GM12878 (cell line): ENCODE results near the gene POU6F2. TPM values are rescaled to one million over a fixed set of nuclear protein-coding genes. Genes with fewer than 3 reads are reported as not detected.

Source experiments
- ATAC-seq: fragments of 200-7000 bp; cut with Tn5 transposase; 3 replicates; pipeline ENCODE4 v1.9.1; 2020; ENCODE audit warnings: mild to moderate bottlenecking, moderate library complexity
- BruUV-seq: library from RNA; stranded (reverse); fragments of 400-500 nt; replicated peaks from 2 replicates; lab custom pipeline; 2021; lab: Mats Ljungman, UMichigan
- CTCF ChIA-PET: fragments of 300-600 bp; sonication (Branson Sonifier 250); formaldehyde crosslinking; extraction: SDS; loops from one replicate; lab custom pipeline; 2021; ENCODE audit warnings: inconsistent platforms; lab: Yijun Ruan, JAX
- POLR2A ChIA-PET: fragments of 350-600 bp; formaldehyde crosslinking; extraction: SDS; loops from one replicate; lab custom pipeline; 2021; ENCODE audit warnings: inconsistent platforms; lab: Charles Lee
- RAD21 ChIA-PET: fragments of 300-600 bp; sonication (Branson Sonifier 250); formaldehyde crosslinking; loops from one replicate; lab custom pipeline; 2023; ENCODE audit warnings: antibody characterized with exemption; ENCODE audit not compliant: unreplicated experiment; lab: Charles Lee
- SMC1A ChIA-PET: fragments of 300-600 bp; sonication (Branson Sonifier 250); formaldehyde crosslinking; loops from one replicate; lab custom pipeline; 2023; ENCODE audit not compliant: unreplicated experiment, uncharacterized antibody; lab: Charles Lee
- DNase-seq: peaks from one replicate; pipeline ENCODE4 v3.0.0-alpha.2; 2011; ENCODE audit warnings: low read depth, low spot score
- FAIRE-seq: peaks from 3 replicates; lab custom pipeline; 2011; peaks lifted over from hg19 to GRCh38; lab: Jason Lieb, UNC
- H2AFZ ChIP-seq: 2 replicates; pipeline ENCODE4 v1.6.0; 2011; ENCODE audit warnings: low read depth, low read length, control low read depth; ENCODE audit not compliant: control insufficient read depth
- H3K27ac ChIP-seq: 2 replicates; pipeline ENCODE4 v1.5.1; 2011; ENCODE audit warnings: control low read depth; ENCODE audit not compliant: control insufficient read depth, insufficient read depth
- H3K27me3 ChIP-seq, 2 experiments: replicated peaks in 1 of 2; 2 replicates each; pipeline versions ENCODE4 v1.6.0 to v1.6.1; 2011; ENCODE audit warnings: low read length in 1 of 2; ENCODE audit not compliant: control insufficient read depth in 2 of 2, insufficient read depth in 2 of 2
- H3K36me3 ChIP-seq, 2 experiments: 2 replicates each; pipeline ENCODE4 v1.5.1; 2011; ENCODE audit warnings: low read length in 1 of 2; ENCODE audit not compliant: control insufficient read depth in 2 of 2, insufficient read depth in 2 of 2
- H3K4me1 ChIP-seq: 2 replicates; pipeline ENCODE4 v1.6.1; 2011; ENCODE audit warnings: mild to moderate bottlenecking, low read length, moderate library complexity, mixed read lengths; ENCODE audit not compliant: control insufficient read depth, insufficient read depth
- H3K4me2 ChIP-seq: 2 replicates; pipeline ENCODE4 v1.6.0; 2011; ENCODE audit warnings: control low read depth; ENCODE audit not compliant: control insufficient read depth, insufficient read depth
- H3K4me3 ChIP-seq: fragments of 200-600 bp; sonication (generic); 2 replicates; pipeline ENCODE4 v1.5.1; 2016
- H3K79me2 ChIP-seq: 2 replicates; pipeline ENCODE4 v1.6.0; 2011; ENCODE audit warnings: low read length; ENCODE audit not compliant: control insufficient read depth, insufficient read depth
- H3K9ac ChIP-seq: 2 replicates; pipeline ENCODE4 v1.8.0; 2011; ENCODE audit warnings: low read length, control low read depth, mixed read lengths; ENCODE audit not compliant: control insufficient read depth, insufficient read depth
- H3K9me3 ChIP-seq: replicated peaks from 3 replicates; pipeline ENCODE4 v1.5.1; 2011; ENCODE audit warnings: mild to moderate bottlenecking, low read length; ENCODE audit not compliant: control insufficient read depth, insufficient read depth
- H4K20me1 ChIP-seq: 2 replicates; pipeline ENCODE4 v1.6.0; 2011; ENCODE audit not compliant: control insufficient read depth, insufficient read depth
- CHD1 ChIP-seq: IDR thresholded peaks from 2 replicates; pipeline ENCODE4 v1.6.1; 2012; ENCODE audit warnings: low read depth, low read length, improper control_type of control experiment
- GATAD2B ChIP-seq: fragments of 450-650 bp; conservative IDR thresholded peaks from 2 replicates; pipeline ENCODE4 v1.6.1; 2017; ENCODE audit warnings: low read depth, mild to moderate bottlenecking, moderate library complexity
- IRF4 ChIP-seq: IDR thresholded peaks from 2 replicates; pipeline ENCODE4 v1.6.1; 2011; ENCODE audit warnings: low read depth, low read length
- MXI1 ChIP-seq: fragments of 150-350 bp; IDR thresholded peaks from 2 replicates; pipeline ENCODE4 v1.6.1; 2011; ENCODE audit warnings: low read depth, mild to moderate bottlenecking, inconsistent platforms, low read length, improper control_type of control experiment
- NFXL1 ChIP-seq: fragments of 450-650 bp; IDR thresholded peaks from 2 replicates; pipeline ENCODE4 v1.6.1; 2017; ENCODE audit warnings: antibody characterized with exemption, mild to moderate bottlenecking, borderline replicate concordance
- POU2F2 ChIP-seq: IDR thresholded peaks from 3 replicates; pipeline ENCODE4 v1.6.1; 2011; ENCODE audit warnings: low read depth, mild to moderate bottlenecking, low read length, borderline replicate concordance
- RUNX3 ChIP-seq: IDR thresholded peaks from 2 replicates; pipeline ENCODE4 v1.6.1; 2012; ENCODE audit warnings: low read length, inconsistent platforms
- SKIL ChIP-seq: fragments of 450-650 bp; IDR thresholded peaks from 2 replicates; pipeline ENCODE4 v1.6.1; 2017; ENCODE audit warnings: mild to moderate bottlenecking, low read depth, inconsistent platforms; ENCODE audit not compliant: poor library complexity, severe bottlenecking
- SREBF1 ChIP-seq: IDR thresholded peaks from 2 replicates; pipeline ENCODE4 v1.6.1; 2012; ENCODE audit warnings: mild to moderate bottlenecking, low read length
- SREBF2 ChIP-seq: IDR thresholded peaks from 2 replicates; pipeline ENCODE4 v1.6.1; 2012; ENCODE audit warnings: mild to moderate bottlenecking, low read length
- ZBTB33 ChIP-seq: fragments of 450-650 bp; IDR thresholded peaks from 2 replicates; pipeline ENCODE4 v1.6.1; 2017; ENCODE audit warnings: mild to moderate bottlenecking
- ZNF622 ChIP-seq: fragments of 450-650 bp; IDR thresholded peaks from 2 replicates; pipeline ENCODE4 v1.6.1; 2017; ENCODE audit warnings: mild to moderate bottlenecking, inconsistent platforms
- WGBS: methylation state at CpG from one replicate; pipeline ENCODE4 v1.1.6; 2016; ENCODE audit warnings: low lambda C conversion rate; ENCODE audit not compliant: insufficient replicate concordance, insufficient coverage; ENCODE audit errors: missing lambda C conversion rate; 5-methylcytosine and 5-hydroxymethylcytosine counted together
- in situ Hi-C: fragments of 300-500 bp; cut with MboI; formaldehyde crosslinking; loops from 9 replicates; pipeline ENCODE4 v1.14.3; 2018; ENCODE audit warnings: mixed read lengths
- intact Hi-C: fragments of 100-400 bp; cut with micrococcal nuclease; formaldehyde crosslinking; loops from one replicate; pipeline ENCODE4 v1.14.2; 2022; ENCODE audit not compliant: unreplicated experiment
- polyA plus RNA-seq, 11 experiments: library from polyadenylated mRNA; depleted of rRNA in 4 of 11; unstranded in 6 of 11; stranded (reverse) in 5 of 11; fragments of >200 nt; fragmentation: Nextera tagmentation in 4 of 11; fragmentation: Illumina TruSeq in 1 of 11; extraction: Ambion mirVana in 4 of 11; extraction: Trizol in 1 of 11; gene quantifications; 1 replicate in 1 of 11; 2 replicates in 10 of 11; pipeline versions ENCODE4 v1.2.1 to v1.2.3, GENCODE V29; 2011 to 2016; ENCODE audit warnings: inconsistent platforms in 2 of 11, missing spikeins in 2 of 11, low read depth in 1 of 11
- total RNA-seq, 4 experiments: library from RNA; depleted of rRNA in 3 of 4; stranded (reverse); fragments of >200 nt in 3 of 4; fragmentation: Illumina TruSeq in 1 of 4; extraction: Trizol in 1 of 4; gene quantifications; 2 replicates each; pipeline versions ENCODE4 v1.2.1 to v1.2.3, GENCODE V29; 2013 to 2021
- TF ChIP-seq, protein P1 (sequence below), 3 experiments: IDR thresholded peaks in 2 of 3; conservative IDR thresholded peaks in 1 of 3; 2 replicates each; pipeline ENCODE4 v1.5.1; 2011; ENCODE audit warnings: low read depth in 3 of 3, low read length in 3 of 3, mild to moderate bottlenecking in 3 of 3, control low read depth in 2 of 3, moderate library complexity in 2 of 3, inconsistent platforms in 1 of 3, mixed read lengths in 1 of 3; ENCODE audit not compliant: control insufficient read depth in 2 of 3, insufficient read depth in 1 of 3; ENCODE audit errors: extremely low read depth in 1 of 3

POU6F2 gene
- total and polyA plus RNA-seq, 10 of the 15 experiments (the other 5 are each of a cell fraction or from before 2014, with no cell fraction given), result 0.10 TPM; not detected in 9

- Histone ChIP-seq H3K4me1 (no peaks in the 10 kb centered on the region), H4K20me1 (no peaks in the 10 kb centered on the region), H3K4me3 (no peak overlapping the region), H3K9me3 (no peaks in the 10 kb centered on the region), H3K27ac (no peak overlapping the region), H3K36me3 (no peaks in the 10 kb centered on the region), H3K9ac (no peak overlapping the region), H3K27me3 (no peaks in the 10 kb centered on the region; a peak in 1 of 4 replicates), H3K4me2 (no peak overlapping the region), H2AFZ (no peak overlapping the region)
- 20% methylated on average over 3 of the region's 3 CpGs for WGBS
- ATAC-seq, result no peak
- RAD21 ChIA-PET, result no interaction called here
- SMC1A ChIA-PET, result no interaction called here
- POLR2A ChIA-PET, result no interaction called here
- FAIRE-seq, result no peak
- TF ChIP-seq SREBF2 (no peak), ZNF622 (no peak), POU2F2 (no peak), RUNX3 (no peak), ZBTB33 (no peak)
- TF ChIP-seq, all 136 proteins: peak for 0
- in situ Hi-C loops, result no loop called here
- no TSS peak for BruUV-seq
- H3K79me2 ChIP-seq, result no peaks in the 10 kb centered on the region
- intact Hi-C loops, result no loop called here
- no peak for DNase-seq
- CTCF ChIA-PET, result interaction anchor here (1.0 kb wide), 1 partner anchor 15 kb away, joined by 4 read pairs; no protein-coding TSS in a partner anchor
These were observed 422.3 kb downstream of the POU6F2 start for GRCh38 chr7:39399986-39400385.

DNA sequence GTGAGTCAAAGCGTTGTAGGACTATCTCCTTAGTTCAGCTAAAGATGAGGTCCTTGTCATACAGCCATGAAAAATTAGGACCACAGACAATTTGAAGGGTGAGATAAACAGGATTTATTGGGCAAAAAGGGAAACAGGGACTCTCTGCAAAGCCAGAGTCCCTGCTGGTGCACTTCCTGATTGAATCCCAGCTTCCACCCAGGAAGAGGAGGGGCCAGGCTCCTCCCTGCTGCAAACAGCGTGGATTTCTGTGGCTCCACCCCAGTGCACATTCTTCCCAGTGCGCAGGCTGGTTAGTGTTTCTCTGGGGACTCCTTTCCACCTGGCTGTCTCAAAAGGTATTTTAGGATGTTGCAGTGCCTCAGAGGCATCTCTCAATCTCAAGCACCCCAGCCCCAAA is 423.1 kb downstream of the POU6F2 start:
- Histone ChIP-seq H3K27ac (no peak overlapping the region), H3K9me3 (no peaks in the 10 kb centered on the region), H2AFZ (no peak overlapping the region), H3K4me2 (no peak overlapping the region), H3K36me3 (no peaks in the 10 kb centered on the region), H3K79me2 (no peaks in the 10 kb centered on the region), H3K4me1 (no peaks in the 10 kb centered on the region)
- no TSS peak for BruUV-seq
- ChIA-PET RAD21 (no interaction called here), POLR2A (no interaction called here), CTCF (interaction anchor here (1.0 kb wide), 1 partner anchor 15 kb away, joined by 4 read pairs; no protein-coding TSS in a partner anchor), SMC1A (no interaction called here)
- DNase-seq, result no peak
- in situ Hi-C loops (no loop called here), intact Hi-C loops (no loop called here)
- FAIRE-seq, result no peak
- ATAC-seq, result no peak
- no peak for TF ChIP-seq MXI1
- no peak for TF ChIP-seq SREBF1
- no peak for TF ChIP-seq NFXL1
- no peak for TF ChIP-seq IRF4
- TF ChIP-seq CHD1, result no peak
- TF ChIP-seq GATAD2B, result no peak
- no peak for TF ChIP-seq SKIL
- TF ChIP-seq, protein P1, sequence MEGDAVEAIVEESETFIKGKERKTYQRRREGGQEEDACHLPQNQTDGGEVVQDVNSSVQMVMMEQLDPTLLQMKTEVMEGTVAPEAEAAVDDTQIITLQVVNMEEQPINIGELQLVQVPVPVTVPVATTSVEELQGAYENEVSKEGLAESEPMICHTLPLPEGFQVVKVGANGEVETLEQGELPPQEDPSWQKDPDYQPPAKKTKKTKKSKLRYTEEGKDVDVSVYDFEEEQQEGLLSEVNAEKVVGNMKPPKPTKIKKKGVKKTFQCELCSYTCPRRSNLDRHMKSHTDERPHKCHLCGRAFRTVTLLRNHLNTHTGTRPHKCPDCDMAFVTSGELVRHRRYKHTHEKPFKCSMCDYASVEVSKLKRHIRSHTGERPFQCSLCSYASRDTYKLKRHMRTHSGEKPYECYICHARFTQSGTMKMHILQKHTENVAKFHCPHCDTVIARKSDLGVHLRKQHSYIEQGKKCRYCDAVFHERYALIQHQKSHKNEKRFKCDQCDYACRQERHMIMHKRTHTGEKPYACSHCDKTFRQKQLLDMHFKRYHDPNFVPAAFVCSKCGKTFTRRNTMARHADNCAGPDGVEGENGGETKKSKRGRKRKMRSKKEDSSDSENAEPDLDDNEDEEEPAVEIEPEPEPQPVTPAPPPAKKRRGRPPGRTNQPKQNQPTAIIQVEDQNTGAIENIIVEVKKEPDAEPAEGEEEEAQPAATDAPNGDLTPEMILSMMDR (IDR thresholded peaks at IDR 0.05 in 2 of 3, conservative IDR thresholded peaks at IDR 0.05 in 1 of 3; ENCODE audit: control insufficient read depth in 2 of 3, extremely low read depth in 1 of 3, insufficient read depth in 1 of 3, low read depth in 3 of 3, low read length in 3 of 3), result no peak
- TF ChIP-seq, all 136 proteins: peak for 0
- H3K27me3 ChIP-seq, result no peaks in the 10 kb centered on the region; a peak in 1 of 4 replicates
- H3K9ac ChIP-seq, result no peak overlapping the region
- 49% methylated on average over 3 of the region's 3 CpGs for WGBS
- H4K20me1 ChIP-seq, result no peaks in the 10 kb centered on the region
- no peak overlapping the region for H3K4me3 ChIP-seq
